ENCODE data around the gene RBMS1.

DNA sequence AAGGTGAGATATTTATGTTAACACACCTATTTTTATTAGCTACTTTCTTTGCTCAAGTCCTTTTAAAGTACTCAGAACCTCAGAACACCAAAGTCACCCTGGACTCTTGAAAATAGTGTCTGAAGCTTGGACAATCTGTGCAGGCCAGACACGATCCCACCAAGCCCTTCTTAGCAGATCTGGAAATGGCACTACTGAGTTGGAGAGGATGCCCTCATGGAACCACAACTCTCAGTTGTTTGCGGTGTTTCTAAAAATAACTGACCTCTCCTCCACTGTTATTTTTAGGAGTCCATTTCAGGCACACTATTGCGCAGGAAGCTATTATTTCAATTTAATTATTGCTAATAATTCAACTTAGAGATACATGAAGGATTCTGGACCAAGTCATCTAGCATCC lies 190.1 kb downstream of the RBMS1 start:
- TF ChIP-seq MYC (CRISPR knock-in tag; IDR thresholded peaks at IDR 0.05; ENCODE audit: borderline replicate concordance) (no peak), SOX6 (IDR thresholded peaks at IDR 0.05) (no peak), SOX6 (CRISPR knock-in tag; IDR thresholded peaks at IDR 0.05) (no peak), TBX2 (CRISPR knock-in tag; IDR thresholded peaks at IDR 0.05; ENCODE audit: borderline replicate concordance) (no peak), RBAK (CRISPR knock-in tag; IDR thresholded peaks at IDR 0.05) (no peak), ARNT2 (CRISPR knock-in tag; IDR thresholded peaks at IDR 0.05; ENCODE audit: low read depth) (no peak), ZNF557 (CRISPR knock-in tag; IDR thresholded peaks at IDR 0.05) (no peak), ZSCAN30 (CRISPR knock-in tag; IDR thresholded peaks at IDR 0.05) (no peak)
- TF ChIP-seq, protein P1, sequence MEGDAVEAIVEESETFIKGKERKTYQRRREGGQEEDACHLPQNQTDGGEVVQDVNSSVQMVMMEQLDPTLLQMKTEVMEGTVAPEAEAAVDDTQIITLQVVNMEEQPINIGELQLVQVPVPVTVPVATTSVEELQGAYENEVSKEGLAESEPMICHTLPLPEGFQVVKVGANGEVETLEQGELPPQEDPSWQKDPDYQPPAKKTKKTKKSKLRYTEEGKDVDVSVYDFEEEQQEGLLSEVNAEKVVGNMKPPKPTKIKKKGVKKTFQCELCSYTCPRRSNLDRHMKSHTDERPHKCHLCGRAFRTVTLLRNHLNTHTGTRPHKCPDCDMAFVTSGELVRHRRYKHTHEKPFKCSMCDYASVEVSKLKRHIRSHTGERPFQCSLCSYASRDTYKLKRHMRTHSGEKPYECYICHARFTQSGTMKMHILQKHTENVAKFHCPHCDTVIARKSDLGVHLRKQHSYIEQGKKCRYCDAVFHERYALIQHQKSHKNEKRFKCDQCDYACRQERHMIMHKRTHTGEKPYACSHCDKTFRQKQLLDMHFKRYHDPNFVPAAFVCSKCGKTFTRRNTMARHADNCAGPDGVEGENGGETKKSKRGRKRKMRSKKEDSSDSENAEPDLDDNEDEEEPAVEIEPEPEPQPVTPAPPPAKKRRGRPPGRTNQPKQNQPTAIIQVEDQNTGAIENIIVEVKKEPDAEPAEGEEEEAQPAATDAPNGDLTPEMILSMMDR (CRISPR knock-in tag; IDR thresholded peaks at IDR 0.05), result no peak
- TF ChIP-seq, protein P2, sequence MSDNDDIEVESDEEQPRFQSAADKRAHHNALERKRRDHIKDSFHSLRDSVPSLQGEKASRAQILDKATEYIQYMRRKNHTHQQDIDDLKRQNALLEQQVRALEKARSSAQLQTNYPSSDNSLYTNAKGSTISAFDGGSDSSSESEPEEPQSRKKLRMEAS (IDR thresholded peaks at IDR 0.05), result no peak
- TF ChIP-seq, protein P3, sequence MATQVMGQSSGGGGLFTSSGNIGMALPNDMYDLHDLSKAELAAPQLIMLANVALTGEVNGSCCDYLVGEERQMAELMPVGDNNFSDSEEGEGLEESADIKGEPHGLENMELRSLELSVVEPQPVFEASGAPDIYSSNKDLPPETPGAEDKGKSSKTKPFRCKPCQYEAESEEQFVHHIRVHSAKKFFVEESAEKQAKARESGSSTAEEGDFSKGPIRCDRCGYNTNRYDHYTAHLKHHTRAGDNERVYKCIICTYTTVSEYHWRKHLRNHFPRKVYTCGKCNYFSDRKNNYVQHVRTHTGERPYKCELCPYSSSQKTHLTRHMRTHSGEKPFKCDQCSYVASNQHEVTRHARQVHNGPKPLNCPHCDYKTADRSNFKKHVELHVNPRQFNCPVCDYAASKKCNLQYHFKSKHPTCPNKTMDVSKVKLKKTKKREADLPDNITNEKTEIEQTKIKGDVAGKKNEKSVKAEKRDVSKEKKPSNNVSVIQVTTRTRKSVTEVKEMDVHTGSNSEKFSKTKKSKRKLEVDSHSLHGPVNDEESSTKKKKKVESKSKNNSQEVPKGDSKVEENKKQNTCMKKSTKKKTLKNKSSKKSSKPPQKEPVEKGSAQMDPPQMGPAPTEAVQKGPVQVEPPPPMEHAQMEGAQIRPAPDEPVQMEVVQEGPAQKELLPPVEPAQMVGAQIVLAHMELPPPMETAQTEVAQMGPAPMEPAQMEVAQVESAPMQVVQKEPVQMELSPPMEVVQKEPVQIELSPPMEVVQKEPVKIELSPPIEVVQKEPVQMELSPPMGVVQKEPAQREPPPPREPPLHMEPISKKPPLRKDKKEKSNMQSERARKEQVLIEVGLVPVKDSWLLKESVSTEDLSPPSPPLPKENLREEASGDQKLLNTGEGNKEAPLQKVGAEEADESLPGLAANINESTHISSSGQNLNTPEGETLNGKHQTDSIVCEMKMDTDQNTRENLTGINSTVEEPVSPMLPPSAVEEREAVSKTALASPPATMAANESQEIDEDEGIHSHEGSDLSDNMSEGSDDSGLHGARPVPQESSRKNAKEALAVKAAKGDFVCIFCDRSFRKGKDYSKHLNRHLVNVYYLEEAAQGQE (IDR thresholded peaks at IDR 0.05; ENCODE audit: borderline replicate concordance in 1 of 2, low read depth in 1 of 2, low read length in 2 of 2), result no peak

Measured in HepG2 (cell line).